ENCODE data around the gene ATG2A. TPM values are rescaled to one million over a fixed set of nuclear protein-coding genes. Genes with fewer than 3 reads are reported as not detected.

The ATG2A gene
- total and polyA plus RNA-seq, 2 of the 8 experiments (the other 6 are each of a cell fraction or from before 2014, with no cell fraction given), result 12.1 to 22.1 TPM

GRCh38 chr11:64851831-64852351, 65.1 kb downstream of the ATG2A start:
- POLR2A ChIA-PET (ENCODE audit: partially characterized antibody), result interaction anchor here (1.5 to 25.7 kb wide), 3 partner anchors 12 to 32 kb away, joined by 3 to 408 read pairs (median 6); partner anchors contain the start of gene EHD1

More at GRCh38 chr11:64851831-64852351, 65.1 kb downstream of the ATG2A start:
- Histone ChIP-seq H2AK5ac (ENCODE audit: low read depth, low read length) (peak overlapping the region; percentile 88), H4K5ac (ENCODE audit: insufficient read length, low read depth, low read length) (no peak overlapping the region), H3K9me3 (ENCODE audit: insufficient read depth in 2 of 2, low read depth in 1 of 2, low read length in 1 of 2) (no peaks in the 10 kb centered on the region), H2BK12ac (ENCODE audit: low read depth, low read length) (peak overlapping the region; percentile 50; the same call in 1 of the 2 replicates), H3K79me2 (ENCODE audit: control insufficient read depth in 1 of 2, insufficient read depth in 2 of 2, low read length in 2 of 2) (no peaks in the 10 kb centered on the region), H3K79me1 (ENCODE audit: low read depth, low read length) (no peaks in the 10 kb centered on the region), H3K23ac (ENCODE audit: insufficient read length) (no peak overlapping the region), H2AFZ (ENCODE audit: low read length) (no peak overlapping the region), H3K23me2 (ENCODE audit: low read depth, low read length) (no peaks in the 10 kb centered on the region), H4K8ac (ENCODE audit: extremely low read depth, insufficient read depth, low read length) (no peak overlapping the region), H3K9ac (replicated peaks in 1 of 4; ENCODE audit: extremely low read depth in 1 of 4, low read depth in 3 of 4, low read length in 3 of 4) (no peak overlapping the region), H3K56ac (replicated peaks; ENCODE audit: insufficient read length, low read depth, low read length) (no peak overlapping the region), H3K4me1 (replicated peaks in 1 of 4; ENCODE audit: control insufficient read depth in 3 of 4, insufficient read depth in 4 of 4, low read length in 3 of 4) (peaks cover 0 to 17% (median 7%) of the 10 kb centered on the region in 4 experiments; a peak in 6 of 7 replicates), H3K4ac (replicated peaks; ENCODE audit: insufficient read length, low read depth, low read length) (no peak overlapping the region), H2BK120ac (replicated peaks; ENCODE audit: low read depth, low read length) (no peak overlapping the region), H3K4me3 (ENCODE audit: extremely low read depth in 1 of 4, insufficient read depth in 2 of 4, low read depth in 3 of 4, low read length in 4 of 4) (no peak overlapping the region), H2BK15ac (ENCODE audit: low read length) (peak overlapping the region; percentile 92; the same call in 1 of the 2 replicates), H4K91ac (replicated peaks; ENCODE audit: insufficient read length, low read length) (peak overlapping the region; percentile 35), H3K27me3 (replicated peaks in 1 of 4; ENCODE audit: control insufficient read depth in 3 of 4, extremely low read depth in 1 of 4, insufficient read depth in 3 of 4, low read length in 3 of 4) (no peaks in the 10 kb centered on the region), H2BK20ac (ENCODE audit: low read length) (no peak overlapping the region), H4K20me1 (replicated peaks in 1 of 2; ENCODE audit: control insufficient read depth in 1 of 2, insufficient read depth in 2 of 2, low read length in 2 of 2) (peaks cover 0 to 2% of the 10 kb centered on the region in 2 experiments), H2BK5ac (ENCODE audit: low read depth, low read length) (peak overlapping the region; percentile 66; the same call in 1 of the 2 replicates), H3K27ac (ENCODE audit: low read depth, low read length) (no peak overlapping the region), H3K14ac (ENCODE audit: insufficient read length) (no peak overlapping the region), H3K36me3 (ENCODE audit: control insufficient read depth in 2 of 4, insufficient read depth in 4 of 4, low read length in 3 of 4) (peaks cover 0 to 5% (median 0%) of the 10 kb centered on the region in 4 experiments; a peak in 1 of 8 replicates), H3K18ac (ENCODE audit: extremely low read depth, low read length) (no peak overlapping the region), H3K4me2 (ENCODE audit: insufficient read depth in 1 of 2, low read depth in 2 of 2, low read length in 2 of 2) (no peak overlapping the region)
- no peak for DNase-seq (ENCODE audit: low read depth in 1 of 2, low spot score in 2 of 2)
- 79% methylated on average over 8 of the region's 8 CpGs; no CpG with 5 or more reads in 1 of the 2 experiments for WGBS, 2 experiments (ENCODE audit: extremely low coverage in 1 of 2, insufficient coverage in 1 of 2, insufficient read length in 1 of 2, insufficient replicate concordance in 2 of 2, low coverage in 1 of 2, low lambda C conversion rate in 2 of 2, missing lambda C conversion rate in 1 of 2)
- TF ChIP-seq GABPA (IDR thresholded peaks at IDR 0.05; ENCODE audit: borderline replicate concordance, insufficient read depth, low read length) (no peak), KDM5A (IDR thresholded peaks at IDR 0.05; ENCODE audit: low read length) (no peak), NANOG (IDR thresholded peaks at IDR 0.05; ENCODE audit: insufficient read depth, low read depth, low read length, poor library complexity, severe bottlenecking) (no peak)
- FAIRE-seq, result no peak
- CTCF ChIA-PET (ENCODE audit: partially characterized antibody), result interaction anchor here (1.2 to 32.3 kb wide), 8 partner anchors 11 to 144 kb away, joined by 3 to 1058 read pairs (median 24); partner anchors contain the start of genes ATG2A, BATF2, EHD1 and GPHA2
